Glutamatergic neuron (in vitro differentiated cells): ENCODE measurements around the gene MPV17L2. TPM values are rescaled to one million over a fixed set of nuclear protein-coding genes. Genes with fewer than 3 reads are reported as not detected.

Experiments
- DNase-seq: peaks from one replicate; pipeline ENCODE4 v3.0.0; 2022
- H3K27ac Mint-ChIP-seq: one replicate; pipeline ENCODE4 v1.8.0; 2020; ENCODE audit warnings: mild to moderate bottlenecking, mixed read lengths, inconsistent platforms; ENCODE audit not compliant: unreplicated experiment
- H3K27me3 Mint-ChIP-seq: one replicate; pipeline ENCODE4 v1.8.0; 2020; ENCODE audit warnings: mild to moderate bottlenecking, moderate library complexity, mixed read lengths, inconsistent platforms; ENCODE audit not compliant: unreplicated experiment
- H3K36me3 Mint-ChIP-seq: one replicate; pipeline ENCODE4 v1.8.0; 2020; ENCODE audit warnings: mild to moderate bottlenecking, mixed read lengths, inconsistent platforms; ENCODE audit not compliant: unreplicated experiment
- H3K4me1 Mint-ChIP-seq: one replicate; pipeline ENCODE4 v1.8.0; 2020; ENCODE audit warnings: mild to moderate bottlenecking, low read depth, mixed read lengths, inconsistent platforms; ENCODE audit not compliant: unreplicated experiment
- H3K4me3 Mint-ChIP-seq: one replicate; pipeline ENCODE4 v1.8.0; 2020; ENCODE audit warnings: mild to moderate bottlenecking, mixed read lengths, inconsistent platforms; ENCODE audit not compliant: unreplicated experiment
- H3K9me3 Mint-ChIP-seq: one replicate; pipeline ENCODE4 v1.8.0; 2020; ENCODE audit warnings: mild to moderate bottlenecking, moderate library complexity, mixed read lengths, inconsistent platforms; ENCODE audit not compliant: unreplicated experiment
- long read RNA-seq: library from polyadenylated mRNA; unstranded; transcript quantifications from one replicate; pipeline ENCODE4 v2.0.0, GENCODE V29; 2020; ENCODE audit not compliant: unreplicated experiment
- total RNA-seq: library from RNA; stranded (reverse); fragmentation: NEBNext Ultra II Directional; extraction: Animal tissue kit (Norgen Biotek cat#: 25700); gene quantifications from one replicate; pipeline ENCODE4 v1.2.1, GENCODE V29; 2021; ENCODE audit not compliant: unreplicated experiment
- TF ChIP-seq, protein P1 (sequence below): fragments of 200-600 bp; sonication (generic); IDR thresholded peaks from one replicate; pipeline ENCODE4 v1.5.0; 2021; ENCODE audit not compliant: partially characterized antibody, unreplicated experiment

Gene MPV17L2
- total RNA-seq, result 17.9 TPM
- long read RNA-seq, transcript MPV17L2-204 (5 exons, 1,408 nt), result major isoform, 32 of 33 reads
- long read RNA-seq, partial matches to known transcripts, result 0 of 33 reads
- long read RNA-seq, other reads (novel, unspliced or antisense), result 0 of 33 reads

DNA sequence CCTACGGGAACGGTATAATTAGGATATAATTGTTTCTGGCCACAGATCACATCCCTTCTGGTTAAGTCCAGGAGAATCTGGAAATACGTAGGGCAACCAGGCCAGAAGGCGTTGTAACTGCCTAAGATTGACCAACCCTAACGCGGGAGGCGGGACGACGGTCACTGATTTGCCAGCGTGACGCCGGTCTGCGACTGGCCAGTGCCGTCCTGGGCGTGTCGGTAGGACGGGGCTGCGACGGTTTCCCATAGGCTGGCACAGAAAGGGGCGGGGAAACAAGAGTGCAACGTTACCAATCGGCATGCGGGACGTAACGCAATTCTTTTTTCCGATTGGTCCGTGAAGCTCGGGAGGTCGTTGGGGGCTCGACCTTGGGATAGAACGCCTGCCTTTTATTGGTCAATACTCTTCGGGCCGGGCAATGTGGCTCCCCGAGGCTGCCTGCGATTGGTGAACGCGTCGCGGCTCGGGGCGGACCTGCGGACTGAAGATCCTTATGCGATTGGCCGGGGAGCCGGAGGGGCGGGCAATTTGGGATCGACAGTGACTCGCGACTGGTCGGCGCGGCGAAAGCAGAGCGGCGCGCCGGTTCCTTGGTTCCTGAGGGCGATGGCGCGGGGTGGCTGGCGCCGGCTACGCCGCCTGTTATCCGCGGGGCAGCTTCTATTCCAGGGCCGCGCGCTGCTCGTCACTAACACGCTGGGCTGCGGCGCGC lies at the start of gene MPV17L2:
Gene MPV17L2, plus strand, starts transcription at position 546 of the 715 bp plus-strand sequence. Its CDS starts 64 bp downstream, at position 610.
- Mint-ChIP-seq H3K27ac (peak within 1 kb of the TSS; percentile 86), H3K4me1 (peaks cover 9% of the 10 kb centered on the region), H3K27me3 (peaks cover 6% of the 10 kb centered on the region), H3K9me3 (peaks cover 10% of the 10 kb centered on the region), H3K36me3 (no peaks in the 10 kb centered on the region), H3K4me3 (peak within 1 kb of the TSS; percentile 89)
- TF ChIP-seq, protein P1, sequence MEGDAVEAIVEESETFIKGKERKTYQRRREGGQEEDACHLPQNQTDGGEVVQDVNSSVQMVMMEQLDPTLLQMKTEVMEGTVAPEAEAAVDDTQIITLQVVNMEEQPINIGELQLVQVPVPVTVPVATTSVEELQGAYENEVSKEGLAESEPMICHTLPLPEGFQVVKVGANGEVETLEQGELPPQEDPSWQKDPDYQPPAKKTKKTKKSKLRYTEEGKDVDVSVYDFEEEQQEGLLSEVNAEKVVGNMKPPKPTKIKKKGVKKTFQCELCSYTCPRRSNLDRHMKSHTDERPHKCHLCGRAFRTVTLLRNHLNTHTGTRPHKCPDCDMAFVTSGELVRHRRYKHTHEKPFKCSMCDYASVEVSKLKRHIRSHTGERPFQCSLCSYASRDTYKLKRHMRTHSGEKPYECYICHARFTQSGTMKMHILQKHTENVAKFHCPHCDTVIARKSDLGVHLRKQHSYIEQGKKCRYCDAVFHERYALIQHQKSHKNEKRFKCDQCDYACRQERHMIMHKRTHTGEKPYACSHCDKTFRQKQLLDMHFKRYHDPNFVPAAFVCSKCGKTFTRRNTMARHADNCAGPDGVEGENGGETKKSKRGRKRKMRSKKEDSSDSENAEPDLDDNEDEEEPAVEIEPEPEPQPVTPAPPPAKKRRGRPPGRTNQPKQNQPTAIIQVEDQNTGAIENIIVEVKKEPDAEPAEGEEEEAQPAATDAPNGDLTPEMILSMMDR, result no peak
- peak; percentile 98 for DNase-seq

DNA sequence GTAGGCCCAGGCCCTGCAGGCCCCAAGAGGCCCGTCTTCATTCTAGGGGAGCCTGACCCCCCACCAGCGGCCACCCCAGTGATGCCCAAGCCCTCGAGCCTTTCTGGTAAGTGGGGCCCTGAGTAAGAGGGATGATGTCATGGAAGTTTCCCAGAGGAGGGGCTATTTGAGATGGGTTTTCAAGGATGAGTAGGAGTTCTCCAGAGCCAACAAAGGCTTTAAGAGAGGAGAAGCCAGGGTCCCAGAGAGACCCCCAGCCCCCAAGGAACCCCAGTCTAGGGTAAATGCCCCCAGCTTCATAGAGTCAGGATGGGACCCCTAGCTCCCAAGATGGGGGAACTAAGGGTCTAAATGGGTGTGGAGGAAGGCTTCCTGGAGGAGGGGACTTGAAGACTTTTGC lies 49.1 kb upstream of the MPV17L2 start:
- peaks cover 4% of the 10 kb centered on the region for H3K27me3 Mint-ChIP-seq
- no peaks in the 10 kb centered on the region for H3K9me3 Mint-ChIP-seq
- no peak for DNase-seq
- H3K4me3 Mint-ChIP-seq, result no peak overlapping the region
- H3K27ac Mint-ChIP-seq, result no peak overlapping the region
- no peaks in the 10 kb centered on the region for H3K36me3 Mint-ChIP-seq
- TF ChIP-seq, protein P1, result no peak
- H3K4me1 Mint-ChIP-seq, result no peaks in the 10 kb centered on the region

- H3K36me3 Mint-ChIP-seq, result no peaks in the 10 kb centered on the region
- H3K4me1 Mint-ChIP-seq, result no peaks in the 10 kb centered on the region
- no peak for DNase-seq
- TF ChIP-seq, protein P1, result no peak
- peaks cover 1% of the 10 kb centered on the region for H3K27me3 Mint-ChIP-seq
- no peak overlapping the region for H3K4me3 Mint-ChIP-seq
- no peak overlapping the region for H3K27ac Mint-ChIP-seq
- no peaks in the 10 kb centered on the region for H3K9me3 Mint-ChIP-seq
Observed at GRCh38 chr19:18144361-18144760, 48.7 kb upstream of the MPV17L2 start.

- H3K4me3 Mint-ChIP-seq, result no peak overlapping the region
- TF ChIP-seq, protein P1, result no peak
- no peak for DNase-seq
- H3K27ac Mint-ChIP-seq, result no peak overlapping the region
- no peaks in the 10 kb centered on the region for H3K4me1 Mint-ChIP-seq
- H3K9me3 Mint-ChIP-seq, result no peaks in the 10 kb centered on the region
- H3K27me3 Mint-ChIP-seq, result peaks cover 3% of the 10 kb centered on the region
- H3K36me3 Mint-ChIP-seq, result no peaks in the 10 kb centered on the region
Observed at GRCh38 chr19:18144906-18145305, 48.1 kb upstream of the MPV17L2 start.

DNA sequence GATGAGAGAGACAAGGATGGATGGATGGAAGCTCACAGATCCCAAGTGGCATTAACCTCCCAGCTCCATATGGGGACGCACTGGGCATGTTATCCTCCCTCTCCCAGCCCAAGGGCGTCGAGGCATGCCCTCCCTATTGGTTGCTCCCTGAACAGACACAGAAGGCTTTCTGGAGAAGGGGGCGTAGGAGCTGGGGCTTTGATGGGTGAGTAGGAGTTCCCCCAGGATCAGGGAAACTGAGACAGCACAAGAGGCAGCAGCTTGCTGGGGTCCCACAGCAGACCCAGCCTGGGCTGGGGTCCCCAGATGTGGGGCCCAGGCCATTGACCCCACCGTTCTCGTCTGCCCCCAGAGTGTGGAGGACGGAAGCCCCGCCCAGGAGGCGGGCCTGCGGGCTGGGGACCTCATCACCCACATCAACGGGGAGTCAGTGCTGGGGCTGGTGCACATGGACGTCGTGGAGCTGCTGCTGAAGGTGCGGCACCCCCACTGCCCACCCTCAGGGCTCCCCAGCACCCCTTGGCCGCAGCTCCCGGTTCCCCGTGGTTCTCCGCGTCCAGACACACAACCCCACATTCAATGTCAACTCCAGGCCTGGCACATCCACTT lies 47.5 kb upstream of the MPV17L2 start:
- H3K4me1 Mint-ChIP-seq, result no peaks in the 10 kb centered on the region
- TF ChIP-seq, protein P1, result no peak
- no peaks in the 10 kb centered on the region for H3K9me3 Mint-ChIP-seq
- no peak overlapping the region for H3K27ac Mint-ChIP-seq
- H3K27me3 Mint-ChIP-seq, result peaks cover 3% of the 10 kb centered on the region
- no peak for DNase-seq
- H3K36me3 Mint-ChIP-seq, result no peaks in the 10 kb centered on the region
- no peak overlapping the region for H3K4me3 Mint-ChIP-seq
